ENCODE data around the gene PRKAG2. TPM values are rescaled to one million over a fixed set of nuclear protein-coding genes. Genes with fewer than 3 reads are reported as not detected.

The PRKAG2 gene
- total and polyA plus RNA-seq, 2 of the 13 experiments (the other 11 are each of a cell fraction or from before 2014, with no cell fraction given), result 0.90 to 1.3 TPM

DNA sequence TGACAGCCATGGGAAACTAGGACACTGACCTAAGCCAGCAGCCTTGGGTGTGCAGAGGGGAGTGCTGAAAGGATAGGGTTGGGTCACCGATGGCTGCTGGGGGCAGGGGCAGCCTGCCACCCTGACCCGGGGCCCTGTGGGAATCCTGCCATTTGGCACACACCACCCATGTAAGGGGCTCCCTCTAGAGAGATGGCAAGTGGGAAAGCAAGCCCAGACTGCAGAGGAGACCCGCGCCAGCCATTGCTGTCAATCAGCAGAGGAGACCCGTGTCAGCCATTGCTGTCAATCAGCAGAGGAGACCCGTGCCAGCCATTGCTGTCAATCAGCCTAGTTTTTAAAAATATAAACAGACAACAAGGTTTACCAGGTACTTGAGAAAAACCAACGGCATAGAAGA, 27.4 kb upstream of the PRKAG2 start:
- no peak for ATAC-seq
- CTCF ChIA-PET (ENCODE audit: low intra/inter-chr PET ratio, low total read pairs), result no interaction called here
- Histone ChIP-seq H3K4me2 (ENCODE audit: low read depth, low read length) (no peak overlapping the region), H3K9ac (ENCODE audit: insufficient read depth, low read depth, low read length) (no peak overlapping the region), H3K27ac (ENCODE audit: extremely low read length, insufficient read depth, low read length) (no peak overlapping the region), H3K4me1 (ENCODE audit: insufficient read depth, low read length) (no peaks in the 10 kb centered on the region), H3K27me3 (ENCODE audit: control insufficient read depth in 1 of 2, insufficient read depth in 2 of 2, low read length in 2 of 2) (peaks cover 1 to 17% of the 10 kb centered on the region in 2 experiments; a peak in 1 of 5 replicates), H2AFZ (ENCODE audit: low read length) (no peak overlapping the region), H3K36me3 (replicated peaks in 1 of 2; ENCODE audit: control insufficient read depth in 1 of 2, insufficient read depth in 2 of 2, low read length in 2 of 2) (no peaks in the 10 kb centered on the region), H3K9me3 (ENCODE audit: low read length) (no peaks in the 10 kb centered on the region), H3K79me2 (ENCODE audit: insufficient read depth, low read length) (no peaks in the 10 kb centered on the region), H4K20me1 (ENCODE audit: insufficient read depth, low read length) (no peaks in the 10 kb centered on the region), H3K4me3 (replicated peaks in 1 of 3; ENCODE audit: insufficient read depth in 1 of 3, low read depth in 2 of 3, low read length in 3 of 3) (no peak overlapping the region)
- TF ChIP-seq GABPB1 (CRISPR knock-in tag; IDR thresholded peaks at IDR 0.05) (no peak), ZNF451 (CRISPR knock-in tag; IDR thresholded peaks at IDR 0.05) (no peak), NR2F2 (IDR thresholded peaks at IDR 0.05; ENCODE audit: borderline replicate concordance, low read depth) (no peak), RCOR2 (CRISPR knock-in tag; IDR thresholded peaks at IDR 0.05) (no peak), PHB2 (IDR thresholded peaks at IDR 0.05; ENCODE audit: partially characterized antibody) (no peak), NFRKB (IDR thresholded peaks at IDR 0.05) (no peak), FOSL2 (CRISPR knock-in tag; IDR thresholded peaks at IDR 0.05) (no peak), RFX1 (IDR thresholded peaks at IDR 0.05) (no peak), MTA1 (CRISPR knock-in tag; IDR thresholded peaks at IDR 0.05; ENCODE audit: borderline replicate concordance) (no peak), ZBTB26 (CRISPR knock-in tag; IDR thresholded peaks at IDR 0.05; ENCODE audit: borderline replicate concordance) (no peak), DMAP1 (CRISPR knock-in tag; IDR thresholded peaks at IDR 0.05) (no peak), SMAD9 (CRISPR knock-in tag; IDR thresholded peaks at IDR 0.05) (no peak), MED1 (CRISPR knock-in tag; IDR thresholded peaks at IDR 0.05) (no peak), AGO2 (optimal IDR thresholded peaks at IDR 0.05; ENCODE audit: low read depth, low read length) (no peak), NRL (CRISPR knock-in tag; IDR thresholded peaks at IDR 0.05; ENCODE audit: borderline replicate concordance) (no peak)
- TF ChIP-seq, protein P1, sequence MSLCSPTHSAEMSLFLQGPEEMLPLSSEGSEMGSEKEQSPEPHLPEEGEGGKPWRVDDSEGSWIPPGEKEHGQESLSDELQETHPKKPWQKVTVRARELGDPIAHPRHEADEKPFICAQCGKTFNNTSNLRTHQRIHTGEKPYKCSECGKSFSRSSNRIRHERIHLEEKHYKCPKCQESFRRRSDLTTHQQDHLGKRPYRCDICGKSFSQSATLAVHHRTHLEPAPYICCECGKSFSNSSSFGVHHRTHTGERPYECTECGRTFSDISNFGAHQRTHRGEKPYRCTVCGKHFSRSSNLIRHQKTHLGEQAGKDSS (CRISPR knock-in tag; IDR thresholded peaks at IDR 0.05; ENCODE audit: borderline replicate concordance, low read depth), result no peak
- POLR2A ChIA-PET, result no interaction called here
- no peak for DNase-seq (ENCODE audit: low spot score)
- FAIRE-seq, result no peak
- intact Hi-C loops (cut with micrococcal nuclease; ENCODE audit: unreplicated experiment) (no loop called here), in situ Hi-C loops (cut with HindIII; ENCODE audit: extremely low pct_ligation_motif_present, low pct_unique_long_range_greater_than_20kb) (no loop called here)
- no TSS peak for BruUV-seq (replicated peaks)
- WGBS (ENCODE audit: low lambda C conversion rate), result 61% methylated on average over 5 of the region's 7 CpGs
